IgD-negative memory B cell (primary cell): ENCODE measurements around the gene F8. TPM values are rescaled to one million over a fixed set of nuclear protein-coding genes. Genes with fewer than 3 reads are reported as not detected.
"Not testable (repeated sequence)": the region's sequence is repeated elsewhere in the genome, so short reads cannot be mapped to it uniquely, and the experiment has no call there.

Experiments used
- H3K27ac Mint-ChIP-seq, 3 donors: one replicate each; pipeline ENCODE4 v1.8.0; 2020 to 2022; ENCODE audit warnings: mild to moderate bottlenecking in 3 of 3, mixed read lengths in 3 of 3, moderate library complexity in 1 of 3
- H3K27me3 Mint-ChIP-seq: one replicate; pipeline ENCODE4 v1.8.0; 2021; ENCODE audit warnings: mixed read lengths
- H3K36me3 Mint-ChIP-seq: one replicate; pipeline ENCODE4 v1.8.0; 2020; ENCODE audit warnings: mild to moderate bottlenecking, mixed read lengths
- H3K4me1 Mint-ChIP-seq, 3 donors: one replicate each; pipeline ENCODE4 v1.8.0; 2020 to 2022; ENCODE audit warnings: mixed read lengths in 3 of 3, mild to moderate bottlenecking in 1 of 3
- H3K4me3 Mint-ChIP-seq, 4 donors: one replicate each; pipeline ENCODE4 v1.8.0; 2020 to 2022; ENCODE audit warnings: mild to moderate bottlenecking in 4 of 4, mixed read lengths in 4 of 4, moderate library complexity in 3 of 4
- H3K9me3 Mint-ChIP-seq, 3 donors: one replicate each; pipeline ENCODE4 v1.8.0; 2020 to 2021; ENCODE audit warnings: mixed read lengths in 3 of 3, mild to moderate bottlenecking in 1 of 3
- polyA plus RNA-seq: library from polyadenylated mRNA; unstranded; fragments of 300-500 nt; fragmentation: Illumina TruSeq; gene quantifications from one replicate; pipeline ENCODE4 v1.2.3, GENCODE V29; 2021

F8 gene
- polyA plus RNA-seq, 1 donor from 2014 or later, result 2.7 TPM

DNA sequence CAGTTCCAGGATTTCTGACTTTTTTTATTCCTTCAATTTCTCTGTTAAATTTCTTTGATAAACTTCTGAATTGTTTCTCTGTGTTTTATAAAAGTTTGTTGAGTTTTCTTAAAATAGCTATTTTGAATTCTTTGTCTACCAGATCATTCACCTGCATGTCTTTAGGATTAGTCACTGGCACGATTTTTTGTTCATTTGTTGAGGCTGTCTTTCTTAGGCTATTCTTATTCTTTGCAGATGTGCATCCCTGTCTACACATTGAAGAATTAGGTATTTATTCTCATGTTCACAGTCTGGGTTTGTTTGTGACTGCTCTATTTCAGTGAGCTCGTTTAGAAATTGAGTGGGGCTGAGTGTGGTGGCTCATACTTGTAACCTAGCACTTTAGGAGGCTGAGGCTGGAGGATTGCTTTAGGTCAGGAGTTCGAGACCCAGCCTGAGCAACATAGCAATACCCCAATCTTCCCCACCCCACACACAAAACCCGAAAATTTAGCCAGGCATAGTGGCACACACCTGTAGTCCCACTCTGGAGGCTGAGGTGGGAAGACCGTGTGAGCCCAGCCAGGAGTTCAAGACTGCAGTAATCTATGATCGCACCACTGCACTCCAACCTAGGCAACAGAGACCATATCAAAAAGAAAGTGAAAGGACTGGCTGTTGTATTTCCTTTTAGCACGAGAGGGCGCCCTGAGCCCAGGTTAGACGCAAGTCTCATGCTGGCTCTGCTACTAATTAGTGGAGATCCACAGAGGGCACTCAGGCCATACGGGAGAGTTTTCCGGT lies 42.0 kb downstream of the F8 start:
- Mint-ChIP-seq H3K27me3 (no peaks in the 10 kb centered on the region), H3K27ac (no peak overlapping the region), H3K4me1 (peaks cover 0 to 7% (median 3%) of the 10 kb centered on the region in 3 donors), H3K4me3 (peak overlapping the region in 3 of 4 donors; percentile 68 to 86 (median 74)), H3K9me3 (peaks cover 0 to 4% (median 3%) of the 10 kb centered on the region in 3 donors), H3K36me3 (no peaks in the 10 kb centered on the region)

DNA sequence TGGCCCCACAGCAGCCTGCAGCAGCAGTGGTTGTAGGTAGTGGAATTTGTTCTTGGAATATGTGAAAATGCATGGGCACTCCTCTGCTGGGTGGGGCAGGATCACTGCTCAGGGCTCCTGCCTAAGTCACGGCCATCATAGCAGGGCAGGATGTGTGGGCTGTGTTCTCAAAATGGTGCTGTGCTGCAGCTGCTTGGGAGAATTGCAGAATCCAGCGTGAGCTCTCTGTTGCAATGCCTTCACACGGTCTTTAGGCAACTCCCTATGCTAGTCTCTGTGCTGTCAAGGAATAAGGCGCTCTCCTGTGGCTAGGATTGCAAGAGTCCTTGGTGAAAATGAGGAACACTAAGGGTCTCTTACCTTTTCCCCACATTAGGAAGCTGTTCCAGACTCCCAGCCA lies 42.9 kb downstream of the F8 start:
- H3K4me3 Mint-ChIP-seq, result no peak overlapping the region
- peaks cover 0 to 7% (median 3%) of the 10 kb centered on the region in 3 donors for H3K4me1 Mint-ChIP-seq
- H3K36me3 Mint-ChIP-seq, result no peaks in the 10 kb centered on the region
- H3K27me3 Mint-ChIP-seq, result no peaks in the 10 kb centered on the region
- H3K27ac Mint-ChIP-seq, result no peak overlapping the region
- H3K9me3 Mint-ChIP-seq, result peaks cover 0 to 4% (median 3%) of the 10 kb centered on the region in 3 donors

DNA sequence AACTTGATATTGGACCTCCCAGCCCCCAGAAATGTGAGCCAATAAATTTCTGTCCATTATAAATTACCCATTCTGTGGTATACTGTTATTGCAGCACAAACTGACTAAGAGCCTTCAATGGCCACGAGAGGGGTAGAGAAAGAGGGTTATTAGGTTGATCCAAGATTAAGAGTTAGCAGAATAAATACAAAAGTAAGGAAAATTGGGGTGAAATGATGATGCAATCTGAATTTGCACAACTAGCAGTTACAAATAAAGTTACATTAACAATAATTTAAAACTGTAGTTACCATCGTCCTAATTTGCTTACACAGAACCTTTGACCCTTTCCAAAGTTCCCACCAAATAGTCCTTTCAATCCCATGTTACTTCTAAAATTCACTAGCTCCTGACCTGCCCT lies 54.2 kb downstream of the F8 start:
- Mint-ChIP-seq H3K27ac (no peak overlapping the region), H3K9me3 (no peaks in the 10 kb centered on the region), H3K4me3 (no peak overlapping the region), H3K36me3 (no peaks in the 10 kb centered on the region), H3K27me3 (peaks cover 4% of the 10 kb centered on the region), H3K4me1 (no peaks in the 10 kb centered on the region)

DNA sequence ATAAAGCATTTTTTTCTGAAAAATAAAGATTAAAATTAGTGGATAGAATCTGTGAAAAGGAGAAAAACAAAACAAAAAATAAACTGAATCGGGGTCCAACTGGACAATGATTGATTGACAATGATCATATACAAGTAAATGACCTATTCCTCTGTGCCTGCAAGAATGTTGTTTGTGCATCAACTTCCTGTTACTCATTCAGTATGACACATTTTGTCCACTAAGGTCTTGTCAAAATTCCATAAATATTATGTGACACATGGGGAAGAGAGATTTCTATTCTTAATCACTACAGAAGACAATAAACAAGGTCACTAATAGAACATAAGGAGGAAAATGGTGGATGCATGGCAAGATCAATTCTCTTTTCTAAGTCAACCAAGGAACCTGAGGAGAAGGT lies 54.9 kb downstream of the F8 start:
- H3K9me3 Mint-ChIP-seq, result peaks cover 0 to under 1% (median 0%) of the 10 kb centered on the region in 3 donors
- H3K27ac Mint-ChIP-seq, result no peak overlapping the region
- peaks cover 4% of the 10 kb centered on the region for H3K27me3 Mint-ChIP-seq
- no peaks in the 10 kb centered on the region for H3K4me1 Mint-ChIP-seq
- H3K4me3 Mint-ChIP-seq, result no peak overlapping the region
- H3K36me3 Mint-ChIP-seq, result no peaks in the 10 kb centered on the region

DNA sequence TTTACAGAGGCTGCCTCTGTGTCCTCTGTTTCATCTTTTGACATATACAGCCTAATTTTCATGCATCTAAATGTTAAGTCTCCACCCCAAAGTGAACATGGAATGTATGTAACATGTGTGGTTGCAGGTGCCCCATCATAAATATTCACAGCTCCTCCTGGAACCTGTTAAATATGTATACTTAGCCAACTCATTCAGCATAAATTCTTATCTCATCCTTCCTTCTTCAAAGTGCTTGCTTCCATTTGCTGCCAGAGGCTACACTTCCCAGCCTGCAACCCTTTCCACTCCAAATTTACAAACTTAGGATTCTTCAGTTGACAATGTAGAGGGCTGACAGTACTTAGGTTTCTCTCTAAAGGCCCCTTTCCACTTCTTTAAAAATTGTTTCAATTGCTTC lies 60.6 kb downstream of the F8 start:
- H3K36me3 Mint-ChIP-seq, result peaks cover under 1% of the 10 kb centered on the region
- H3K4me1 Mint-ChIP-seq, result no peaks in the 10 kb centered on the region
- no peak overlapping the region for H3K27ac Mint-ChIP-seq
- no peak overlapping the region for H3K4me3 Mint-ChIP-seq
- H3K9me3 Mint-ChIP-seq, result peaks cover 0 to 1% (median 0%) of the 10 kb centered on the region in 3 donors
- peaks cover 3% of the 10 kb centered on the region for H3K27me3 Mint-ChIP-seq

DNA sequence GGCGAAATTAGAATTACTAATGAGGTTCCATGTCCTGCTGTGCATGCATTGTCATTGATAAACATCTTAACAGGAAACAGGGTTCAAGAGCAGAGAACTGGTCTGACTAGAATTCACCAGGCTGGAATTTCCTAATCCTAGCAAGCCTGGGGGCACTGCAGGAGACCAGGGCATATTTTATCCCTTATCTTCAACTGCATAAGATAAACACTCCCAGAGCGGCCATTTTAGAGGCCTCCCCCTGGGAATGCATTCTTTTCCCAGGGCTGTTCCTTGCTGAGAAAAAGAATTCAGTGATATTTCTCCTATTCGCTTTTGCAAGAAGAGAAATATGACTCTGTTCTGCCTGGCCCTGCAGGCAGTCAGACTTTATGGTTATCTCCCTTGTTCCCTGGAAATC lies 66.7 kb downstream of the F8 start:
- not testable (repeated sequence) for H3K27ac Mint-ChIP-seq, H3K9me3 Mint-ChIP-seq, H3K27me3 Mint-ChIP-seq, H3K36me3 Mint-ChIP-seq, H3K4me1 Mint-ChIP-seq, H3K4me3 Mint-ChIP-seq

DNA sequence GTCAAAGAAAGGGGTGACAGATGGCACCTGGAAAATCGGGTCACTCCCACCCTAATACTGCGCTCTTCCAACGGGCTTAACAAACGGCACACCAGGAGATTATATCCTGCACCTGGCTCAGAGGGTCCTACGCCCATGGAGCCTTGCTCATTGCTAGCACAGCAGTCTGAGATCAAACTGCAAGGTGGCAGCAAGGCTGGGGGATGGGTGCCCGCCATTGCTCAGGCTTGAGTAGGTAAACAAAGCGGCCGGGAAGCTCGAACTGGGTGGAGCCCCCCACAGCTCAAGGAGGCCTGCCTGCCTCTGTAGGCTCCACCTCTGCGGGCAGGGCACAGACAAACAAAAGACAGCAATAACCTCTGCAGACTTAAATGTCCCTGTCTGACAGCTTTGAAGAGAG lies 83.3 kb downstream of the F8 start:
- not testable (repeated sequence) for H3K27ac Mint-ChIP-seq, H3K9me3 Mint-ChIP-seq, H3K4me1 Mint-ChIP-seq, H3K36me3 Mint-ChIP-seq, H3K4me3 Mint-ChIP-seq, H3K27me3 Mint-ChIP-seq

DNA sequence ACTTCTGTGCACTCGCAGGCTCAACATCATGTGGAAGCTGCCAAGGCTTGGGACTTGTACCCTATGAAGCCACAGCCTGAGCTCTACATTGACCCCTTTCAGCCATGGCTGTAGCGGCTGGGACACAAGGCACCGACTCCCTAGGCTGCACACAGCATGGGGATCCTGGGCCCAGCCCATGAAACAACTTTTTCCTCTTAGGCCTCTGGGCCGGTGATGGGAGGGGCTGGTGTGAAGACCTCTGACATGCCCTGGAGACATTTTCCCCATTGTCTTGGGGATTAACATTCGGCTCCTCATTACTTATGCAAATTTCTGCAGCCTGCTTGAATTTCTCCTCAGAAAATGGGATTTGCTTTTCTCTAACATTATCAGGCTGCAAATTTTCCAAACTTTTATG lies 97.8 kb downstream of the F8 start:
- H3K27ac Mint-ChIP-seq, result not testable (repeated sequence)

DNA sequence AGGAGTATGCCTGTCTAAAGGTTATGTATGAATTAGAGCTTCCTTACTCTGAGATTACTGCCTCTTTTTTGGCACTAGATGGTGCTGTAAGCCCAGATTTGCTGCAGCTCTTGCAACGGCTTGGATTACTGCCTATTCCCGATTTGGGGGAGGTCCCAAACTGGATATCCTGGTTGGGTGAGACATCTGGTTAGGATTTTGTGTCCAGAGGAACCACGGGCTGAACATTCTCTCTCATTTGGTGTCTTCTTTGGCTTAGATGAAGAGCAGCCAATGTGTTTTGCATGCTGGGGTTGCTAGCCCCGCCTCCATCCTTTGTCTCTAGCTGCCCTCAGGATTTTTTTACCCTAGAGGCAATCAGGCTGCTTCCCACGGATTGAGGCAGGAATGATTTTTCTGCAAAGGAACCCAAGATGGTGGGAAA lies 104.5 kb downstream of the F8 start:
- Mint-ChIP-seq H3K27ac (no peak overlapping the region), H3K9me3 (peaks cover 0 to 4% (median 2%) of the 10 kb centered on the region in 3 donors), H3K27me3 (no peaks in the 10 kb centered on the region), H3K4me1 (peaks cover 0 to 6% (median 5%) of the 10 kb centered on the region in 3 donors), H3K36me3 (peaks cover 3% of the 10 kb centered on the region), H3K4me3 (peak overlapping the region in 3 of 4 donors; percentile 61 to 83 (median 79))

More for the DNA sequence above, 97.8 kb downstream of the F8 start:
- H3K9me3 Mint-ChIP-seq, H3K4me3 Mint-ChIP-seq, H3K27me3 Mint-ChIP-seq, H3K4me1 Mint-ChIP-seq, H3K36me3 Mint-ChIP-seq: not testable (repeated sequence)

DNA sequence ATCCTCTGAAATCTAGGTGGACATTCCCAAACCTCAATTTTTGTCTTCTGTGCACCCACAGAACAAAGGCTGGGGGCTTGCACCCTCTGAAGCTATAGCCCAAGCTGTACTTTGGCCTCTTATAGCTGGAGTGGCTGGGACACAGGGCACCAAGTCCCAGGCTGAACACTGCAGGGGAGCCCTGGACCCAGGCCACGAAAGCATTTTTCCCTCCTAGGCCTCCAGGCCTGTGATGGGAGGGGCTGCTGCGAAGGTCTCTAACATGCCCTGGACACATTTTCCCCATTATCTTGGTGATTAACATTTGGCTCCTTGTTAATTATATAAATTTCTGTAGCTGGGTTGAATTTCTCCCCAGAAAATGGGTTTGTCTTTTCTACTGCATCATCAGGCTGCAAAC lies 108.5 kb downstream of the F8 start:
- H3K4me1 Mint-ChIP-seq, result peaks cover 0 to 6% (median 5%) of the 10 kb centered on the region in 3 donors
- no peak overlapping the region for H3K27ac Mint-ChIP-seq
- no peaks in the 10 kb centered on the region for H3K27me3 Mint-ChIP-seq
- H3K4me3 Mint-ChIP-seq, result no peak overlapping the region
- peaks cover 0 to 10% (median 3%) of the 10 kb centered on the region in 3 donors for H3K9me3 Mint-ChIP-seq
- H3K36me3 Mint-ChIP-seq, result no peaks in the 10 kb centered on the region

DNA sequence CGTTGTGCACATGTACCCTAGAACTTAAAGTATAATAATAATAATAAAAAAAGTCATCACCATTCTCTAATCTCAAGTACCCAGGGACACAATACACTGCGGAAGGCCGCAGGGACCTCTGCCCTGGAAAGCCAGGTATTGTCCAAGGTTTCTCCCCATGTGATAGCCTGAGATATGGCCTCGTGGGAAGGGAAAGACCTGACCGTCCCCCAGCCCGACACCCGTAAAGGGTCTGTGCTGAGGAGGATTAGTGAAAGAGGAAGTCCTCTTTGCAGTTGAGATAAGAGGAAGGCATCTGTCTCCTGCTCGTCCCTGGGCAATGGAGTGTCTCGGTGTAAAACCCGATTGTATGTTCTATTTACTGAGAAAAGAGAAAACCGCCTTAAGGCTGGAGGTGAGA lies 112.0 kb downstream of the F8 start:
- H3K27ac Mint-ChIP-seq, H3K4me1 Mint-ChIP-seq, H3K27me3 Mint-ChIP-seq, H3K4me3 Mint-ChIP-seq, H3K36me3 Mint-ChIP-seq: not testable (repeated sequence)
- H3K9me3 Mint-ChIP-seq, result peaks cover 0 to 10% (median 3%) of the 10 kb centered on the region in 3 donors

DNA sequence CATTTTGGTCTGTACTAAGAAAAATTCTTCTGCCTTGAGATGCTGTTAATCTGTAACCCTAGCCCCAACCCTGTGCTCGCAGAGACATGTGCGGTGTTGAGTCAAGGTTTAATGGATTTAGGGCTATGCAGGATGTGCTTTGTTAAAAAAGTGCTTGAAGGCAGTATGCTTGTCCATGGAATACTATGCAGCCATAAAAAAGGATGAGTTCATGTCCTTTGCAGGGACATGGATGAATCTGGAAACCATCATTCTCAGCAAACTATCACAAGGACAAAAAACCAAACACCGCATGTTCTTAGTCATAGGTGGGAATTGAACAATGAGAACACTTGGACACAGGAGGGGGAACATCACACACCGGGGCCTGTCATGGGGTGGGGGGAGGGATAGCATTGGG lies 112.5 kb downstream of the F8 start:
- H3K36me3 Mint-ChIP-seq, H3K4me1 Mint-ChIP-seq, H3K27ac Mint-ChIP-seq, H3K27me3 Mint-ChIP-seq, H3K4me3 Mint-ChIP-seq: not testable (repeated sequence)
- peaks cover 0 to 10% (median 3%) of the 10 kb centered on the region in 3 donors for H3K9me3 Mint-ChIP-seq

DNA sequence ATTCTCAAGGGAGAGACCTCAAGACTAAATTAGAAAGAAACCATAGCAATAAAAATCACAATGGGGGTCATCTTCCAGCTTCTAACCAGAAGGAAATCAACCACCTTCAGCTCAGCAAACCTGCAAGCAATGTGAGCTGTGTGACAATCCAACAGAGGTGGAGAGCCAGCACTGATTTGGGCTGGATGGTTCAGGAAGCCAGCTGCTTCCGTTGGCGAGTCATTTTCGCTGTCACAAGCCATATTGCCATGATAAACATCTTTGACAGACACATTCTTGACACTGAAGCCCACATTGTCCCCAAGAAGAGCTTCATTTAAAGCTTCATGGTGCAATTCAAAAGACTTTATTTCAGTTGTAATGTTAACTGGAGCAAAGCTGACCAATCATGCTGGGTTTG lies 113.7 kb downstream of the F8 start:
- Mint-ChIP-seq H3K27ac (no peak overlapping the region), H3K9me3 (peaks cover 0 to 7% (median 3%) of the 10 kb centered on the region in 3 donors), H3K36me3 (no peaks in the 10 kb centered on the region), H3K4me1 (no peaks in the 10 kb centered on the region), H3K27me3 (no peaks in the 10 kb centered on the region), H3K4me3 (no peak overlapping the region)

DNA sequence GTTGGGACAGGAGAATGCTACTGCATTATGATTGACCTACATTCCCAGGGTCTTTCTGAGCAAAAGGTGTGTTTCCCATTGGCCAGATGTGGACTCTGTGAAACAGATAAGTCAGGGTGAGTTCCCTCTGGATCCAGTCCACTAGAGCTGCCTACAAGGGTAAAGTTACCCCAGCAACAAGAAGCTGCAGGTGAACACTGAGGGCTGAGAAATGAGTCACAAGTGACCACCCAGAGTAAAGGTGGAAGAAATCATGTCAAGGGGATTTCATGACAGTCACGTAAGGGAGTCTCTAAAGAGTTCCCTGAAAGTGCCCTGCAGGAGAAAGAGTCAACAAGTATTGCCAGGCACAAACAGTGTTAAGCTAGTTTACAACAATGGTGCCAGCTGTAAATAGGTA lies 120.1 kb downstream of the F8 start:
- Mint-ChIP-seq H3K27me3 (peaks cover 4% of the 10 kb centered on the region), H3K27ac (no peak overlapping the region), H3K9me3 (no peaks in the 10 kb centered on the region), H3K36me3 (no peaks in the 10 kb centered on the region), H3K4me3 (no peak overlapping the region), H3K4me1 (no peaks in the 10 kb centered on the region)

DNA sequence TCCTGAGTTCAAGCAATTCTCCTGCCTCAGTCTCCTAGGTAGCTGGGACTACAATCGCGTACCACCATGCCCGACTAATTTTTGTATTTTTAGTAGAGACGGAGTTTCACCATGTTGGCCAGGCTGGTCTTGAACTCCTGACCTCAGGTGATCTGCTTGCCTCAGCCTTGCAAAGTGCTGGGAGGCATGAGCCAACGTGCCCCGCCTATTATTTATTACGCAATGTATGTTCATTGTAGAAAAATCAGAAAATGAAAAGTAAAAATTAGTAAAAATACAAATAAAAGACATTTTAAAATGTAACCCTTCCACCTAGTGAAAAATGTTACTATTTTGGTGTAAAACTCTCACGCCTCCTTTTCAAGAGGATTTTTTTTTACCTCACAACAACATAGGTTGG lies 122.2 kb downstream of the F8 start:
- H3K9me3 Mint-ChIP-seq, result no peaks in the 10 kb centered on the region
- H3K4me3 Mint-ChIP-seq, result no peak overlapping the region
- peaks cover 4% of the 10 kb centered on the region for H3K27me3 Mint-ChIP-seq
- no peaks in the 10 kb centered on the region for H3K4me1 Mint-ChIP-seq
- H3K36me3 Mint-ChIP-seq, result no peaks in the 10 kb centered on the region
- no peak overlapping the region for H3K27ac Mint-ChIP-seq

DNA sequence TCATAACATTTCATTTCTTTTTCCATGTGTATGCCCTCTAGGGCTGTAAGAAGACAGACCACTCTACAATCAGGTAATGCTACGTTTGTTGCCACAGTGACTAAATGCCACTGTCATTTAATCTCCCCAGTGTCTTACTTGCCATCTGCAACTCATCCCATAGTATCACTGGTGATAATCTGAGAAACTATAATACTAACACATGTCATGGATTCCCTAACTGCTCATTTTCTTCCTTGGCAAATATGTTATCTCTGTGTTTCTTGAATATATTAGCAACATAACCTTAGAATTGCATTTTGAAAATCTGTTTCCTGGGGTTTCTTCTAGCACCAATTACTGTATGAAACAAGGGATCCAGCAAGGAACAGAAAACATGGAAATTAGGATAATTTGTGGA lies 130.2 kb downstream of the F8 start:
- H3K36me3 Mint-ChIP-seq, result no peaks in the 10 kb centered on the region
- no peaks in the 10 kb centered on the region for H3K27me3 Mint-ChIP-seq
- H3K4me3 Mint-ChIP-seq, result no peak overlapping the region
- no peak overlapping the region for H3K27ac Mint-ChIP-seq
- H3K4me1 Mint-ChIP-seq, result peaks cover 0 to 5% (median 5%) of the 10 kb centered on the region in 3 donors
- no peaks in the 10 kb centered on the region for H3K9me3 Mint-ChIP-seq
